Mesenchymal stem cell (in vitro differentiated cells and primary cell): ENCODE results near the gene LXN.

ENCODE experiments used
- DNase-seq: peaks from one replicate; pipeline ENCODE4 v3.0.0-alpha.2; 2013
- H2AFZ ChIP-seq: one replicate; pipeline ENCODE4 v1.6.1; 2013; ENCODE audit warnings: low read depth, mild to moderate bottlenecking, control low read depth, inconsistent platforms, low read length, moderate library complexity
- H2AK5ac ChIP-seq: 2 replicates; pipeline ENCODE4 v1.6.1; 2013; ENCODE audit warnings: low read length, moderate library complexity, mild to moderate bottlenecking, inconsistent platforms; ENCODE audit not compliant: severe bottlenecking
- H2BK120ac ChIP-seq: one replicate; pipeline ENCODE4 v1.6.1; 2013; ENCODE audit warnings: low read depth, mild to moderate bottlenecking, inconsistent platforms, low read length, moderate library complexity
- H2BK12ac ChIP-seq, 2 experiments: one replicate each; pipeline ENCODE4 v1.6.1; 2013; ENCODE audit warnings: inconsistent platforms in 2 of 2, low read length in 2 of 2, mild to moderate bottlenecking in 2 of 2, moderate library complexity in 2 of 2, control low read depth in 1 of 2
- H2BK15ac ChIP-seq: one replicate; pipeline ENCODE4 v1.6.1; 2013; ENCODE audit warnings: mild to moderate bottlenecking, low read depth, inconsistent platforms; ENCODE audit not compliant: poor library complexity, severe bottlenecking
- H2BK5ac ChIP-seq: 2 replicates; pipeline ENCODE4 v1.6.1; 2013; ENCODE audit warnings: low read depth, mild to moderate bottlenecking, low read length, control low read depth, inconsistent platforms; ENCODE audit not compliant: poor library complexity, severe bottlenecking
- H3K14ac ChIP-seq, 2 experiments: one replicate each; pipeline ENCODE4 v1.6.1; 2013; ENCODE audit warnings: inconsistent platforms in 2 of 2, low read length in 2 of 2, control low read depth in 1 of 2, mild to moderate bottlenecking in 1 of 2, moderate library complexity in 1 of 2
- H3K18ac ChIP-seq, 2 experiments: one replicate each; pipeline ENCODE4 v1.6.1; 2013; ENCODE audit warnings: inconsistent platforms in 2 of 2, low read length in 2 of 2, control low read depth in 1 of 2, low read depth in 1 of 2, mild to moderate bottlenecking in 1 of 2
- H3K23ac ChIP-seq, 2 experiments: one replicate each; pipeline ENCODE4 v1.6.1; 2013; ENCODE audit warnings: inconsistent platforms in 2 of 2, low read length in 2 of 2, mild to moderate bottlenecking in 2 of 2, moderate library complexity in 2 of 2, control low read depth in 1 of 2
- H3K27ac ChIP-seq: 2 replicates; pipeline ENCODE4 v1.5.1; 2013; ENCODE audit warnings: mild to moderate bottlenecking, moderate library complexity, low read length, control low read depth, inconsistent platforms; ENCODE audit not compliant: poor library complexity, severe bottlenecking
- H3K27me3 ChIP-seq, 2 experiments: 2 replicates each; pipeline versions ENCODE4 v1.6.1 to v1.7.0; 2013; ENCODE audit warnings: low read length in 2 of 2, mild to moderate bottlenecking in 2 of 2, moderate library complexity in 2 of 2, control low read depth in 1 of 2, inconsistent platforms in 1 of 2; ENCODE audit not compliant: control insufficient read depth in 1 of 2, insufficient read depth in 1 of 2
- H3K36me3 ChIP-seq, 2 experiments: 2 replicates each; pipeline versions ENCODE4 v1.6.1 to v1.7.0; 2013; ENCODE audit warnings: low read length in 2 of 2, control low read depth in 1 of 2, inconsistent platforms in 1 of 2, low read depth in 1 of 2, mild to moderate bottlenecking in 1 of 2; ENCODE audit not compliant: insufficient read depth in 2 of 2, control insufficient read depth in 1 of 2
- H3K4ac ChIP-seq, 2 experiments: one replicate each; pipeline ENCODE4 v1.6.1; 2013; ENCODE audit warnings: inconsistent platforms in 2 of 2, low read length in 2 of 2, mild to moderate bottlenecking in 2 of 2, moderate library complexity in 2 of 2, control low read depth in 1 of 2, low read depth in 1 of 2
- H3K4me1 ChIP-seq: 2 replicates; pipeline ENCODE4 v1.6.1; 2013; ENCODE audit warnings: low read depth, low read length, control low read depth; ENCODE audit not compliant: control insufficient read depth, insufficient read depth
- H3K4me2 ChIP-seq: 2 replicates; pipeline ENCODE4 v1.6.1; 2013; ENCODE audit warnings: low read length, mild to moderate bottlenecking, inconsistent platforms; ENCODE audit not compliant: poor library complexity, severe bottlenecking
- H3K4me3 ChIP-seq, 2 experiments: 2 replicates each; pipeline versions ENCODE4 v1.5.1 to v1.7.0; 2013; ENCODE audit warnings: low read length in 2 of 2, mild to moderate bottlenecking in 2 of 2, control low read depth in 1 of 2, low read depth in 1 of 2; ENCODE audit not compliant: insufficient read depth in 1 of 2
- H3K79me1 ChIP-seq: replicated peaks from 2 replicates; pipeline ENCODE4 v1.6.1; 2013; ENCODE audit warnings: mild to moderate bottlenecking, control low read depth, low read length, inconsistent platforms; ENCODE audit not compliant: poor library complexity, severe bottlenecking
- H3K9ac ChIP-seq: 2 replicates; pipeline ENCODE4 v1.7.0; 2013; ENCODE audit warnings: mild to moderate bottlenecking, low read length, moderate library complexity
- H3K9me3 ChIP-seq: 2 replicates; pipeline ENCODE4 v1.7.0; 2013; ENCODE audit warnings: mild to moderate bottlenecking, low read length; ENCODE audit not compliant: control insufficient read depth
- H4K8ac ChIP-seq: one replicate; pipeline ENCODE4 v1.6.1; 2013; ENCODE audit warnings: inconsistent platforms, mild to moderate bottlenecking, low read length, moderate library complexity
- H4K91ac ChIP-seq: one replicate; pipeline ENCODE4 v1.6.1; 2013; ENCODE audit warnings: mild to moderate bottlenecking, low read length, inconsistent platforms
- WGBS: methylation state at CpG from one replicate; pipeline ENCODE4 v1.1.7; 2013; ENCODE audit warnings: mixed read lengths; 5-methylcytosine and 5-hydroxymethylcytosine counted together

The LXN gene

GRCh38 chr3:158713094-158713499 lies 40.6 kb upstream of the LXN start:
- peak overlapping the region in 1 of 2 experiments; percentile 22 for H3K4ac ChIP-seq
- H3K9me3 ChIP-seq = no peaks in the 10 kb centered on the region
- peak overlapping the region; percentile 23 for H2BK120ac ChIP-seq

GRCh38 chr3:158712443-158712842 lies 40.0 kb upstream of the LXN start:
- Histone ChIP-seq H3K27me3 (no peaks in the 10 kb centered on the region), H3K4me3 (no peak overlapping the region), H2BK15ac (no peak overlapping the region), H2BK5ac (no peak overlapping the region), H3K23ac (no peak overlapping the region), H4K91ac (no peak overlapping the region), H3K79me1 (no peaks in the 10 kb centered on the region), H4K8ac (no peak overlapping the region), H3K18ac (no peak overlapping the region), H2AK5ac (peak overlapping the region; percentile 72), H3K9me3 (no peaks in the 10 kb centered on the region), H2BK12ac (no peak overlapping the region), H3K9ac (peak overlapping the region; percentile 14), H3K4me2 (no peak overlapping the region), H3K4me1 (peaks cover 19% of the 10 kb centered on the region), H2BK120ac (no peak overlapping the region), H3K14ac (no peak overlapping the region), H2AFZ (no peak overlapping the region), H3K4ac (no peak overlapping the region), H3K27ac (peak overlapping the region; percentile 86), H3K36me3 (peaks cover 3 to 17% of the 10 kb centered on the region in 2 experiments)
- no CpG with 5 or more reads among the region's 1 CpG for WGBS
- DNase-seq = no peak

More at GRCh38 chr3:158713094-158713499, 40.6 kb upstream of the LXN start:
- H2BK5ac ChIP-seq = peak overlapping the region; percentile 57
- H2AK5ac ChIP-seq = peak overlapping the region; percentile 71
- H3K27me3 ChIP-seq = no peaks in the 10 kb centered on the region
- H2AFZ ChIP-seq = no peak overlapping the region
- peaks cover 3 to 11% of the 10 kb centered on the region in 2 experiments for H3K36me3 ChIP-seq
- peaks cover 1% of the 10 kb centered on the region for H3K79me1 ChIP-seq
- 51% methylated on average over 9 of the region's 9 CpGs for WGBS
- no peak overlapping the region for H3K9ac ChIP-seq
- H3K27ac ChIP-seq = peak overlapping the region; percentile 72
- DNase-seq = peak; percentile 71
- H3K4me3 ChIP-seq = no peak overlapping the region
- H2BK12ac ChIP-seq = peak overlapping the region; percentile 8 to 23
- no peak overlapping the region for H4K8ac ChIP-seq
- peak overlapping the region; percentile 31 to 90 for H3K18ac ChIP-seq
- peak overlapping the region; percentile 68 for H2BK15ac ChIP-seq
- peaks cover 21% of the 10 kb centered on the region for H3K4me1 ChIP-seq
- H3K23ac ChIP-seq = no peak overlapping the region
- H3K4me2 ChIP-seq = no peak overlapping the region
- H4K91ac ChIP-seq = no peak overlapping the region
- H3K14ac ChIP-seq = no peak overlapping the region

- no peak overlapping the region for H2AFZ ChIP-seq
- 29% methylated on average over 1 of the region's 1 CpG for WGBS
- peak; percentile 81 for DNase-seq
Measured at GRCh38 chr3:158711886-158712285, 39.4 kb upstream of the LXN start.

GRCh38 chr3:158710601-158711000 lies 38.2 kb upstream of the LXN start:
- Histone ChIP-seq H2BK120ac (no peak overlapping the region), H3K9ac (no peak overlapping the region), H3K79me1 (peaks cover 2% of the 10 kb centered on the region), H3K36me3 (peaks cover 0 to 24% of the 10 kb centered on the region in 2 experiments), H2AFZ (no peak overlapping the region), H3K4me2 (no peak overlapping the region), H3K23ac (no peak overlapping the region), H3K27ac (no peak overlapping the region), H3K14ac (no peak overlapping the region), H2BK5ac (no peak overlapping the region), H4K8ac (no peak overlapping the region), H2BK12ac (peak overlapping the region in 1 of 2 experiments; percentile 51), H2BK15ac (no peak overlapping the region), H3K4ac (no peak overlapping the region), H2AK5ac (peak overlapping the region; percentile 33), H3K4me1 (peaks cover 10% of the 10 kb centered on the region), H3K18ac (peak overlapping the region in 1 of 2 experiments; percentile 4), H3K9me3 (no peaks in the 10 kb centered on the region), H3K27me3 (no peaks in the 10 kb centered on the region), H3K4me3 (no peak overlapping the region), H4K91ac (no peak overlapping the region)
- no peak for DNase-seq
- WGBS = 100% methylated on average over 2 of the region's 4 CpGs

More at GRCh38 chr3:158711886-158712285, 39.4 kb upstream of the LXN start:
- no peak overlapping the region for H3K4me2 ChIP-seq
- H3K4me3 ChIP-seq = no peak overlapping the region
- H3K79me1 ChIP-seq = no peaks in the 10 kb centered on the region
- H2BK12ac ChIP-seq = no peak overlapping the region
- no peaks in the 10 kb centered on the region for H3K27me3 ChIP-seq
- no peak overlapping the region for H2BK120ac ChIP-seq
- no peak overlapping the region for H3K4ac ChIP-seq
- H3K18ac ChIP-seq = no peak overlapping the region
- no peak overlapping the region for H3K23ac ChIP-seq
- no peak overlapping the region for H2BK5ac ChIP-seq
- H4K91ac ChIP-seq = no peak overlapping the region
- H2AK5ac ChIP-seq = no peak overlapping the region
- no peak overlapping the region for H4K8ac ChIP-seq
- peak overlapping the region; percentile 14 for H3K9ac ChIP-seq
- no peak overlapping the region for H2BK15ac ChIP-seq
- no peaks in the 10 kb centered on the region for H3K9me3 ChIP-seq
- H3K14ac ChIP-seq = no peak overlapping the region
- peaks cover 3 to 22% of the 10 kb centered on the region in 2 experiments for H3K36me3 ChIP-seq
- peaks cover 14% of the 10 kb centered on the region for H3K4me1 ChIP-seq
- H3K27ac ChIP-seq = peak overlapping the region; percentile 86
